Left kidney (tissue), 2 donors: Measurements from ENCODE around the gene FAM20C. TPM values are rescaled to one million over a fixed set of nuclear protein-coding genes. Genes with fewer than 3 reads are reported as not detected.
"Not testable (repeated sequence)": the region's sequence is repeated elsewhere in the genome, so short reads cannot be mapped to it uniquely, and the experiment has no call there.

Experiments
- DNase-seq: peaks from one replicate; pipeline ENCODE4 v3.0.0-alpha.2; 2013
- polyA plus RNA-seq: library from polyadenylated mRNA; unstranded; fragments of 120-200 nt; gene quantifications from one replicate; pipeline ENCODE4 v1.2.1, GENCODE V29; 2013; ENCODE audit not compliant: insufficient read length

Gene FAM20C
- polyA plus RNA-seq, 1 donor, result 68.5 TPM

GRCh38 chr7:256981-257646, 64.7 kb downstream of the FAM20C start:
- DNase-seq, result no peak

- no peak for DNase-seq
Observed at GRCh38 chr7:257647-257992, 65.2 kb downstream of the FAM20C start.

GRCh38 chr7:258476-259190, 66.3 kb downstream of the FAM20C start:
- DNase-seq, result no peak

- DNase-seq, result no peak
Observed at GRCh38 chr7:259191-259505, 66.8 kb downstream of the FAM20C start.

- no peak for DNase-seq
Observed at GRCh38 chr7:259751-260405, 67.5 kb downstream of the FAM20C start.

GRCh38 chr7:260441-261281, 68.3 kb downstream of the FAM20C start:
- no peak for DNase-seq

- DNase-seq, result no peak
Observed at GRCh38 chr7:261341-262250, 69.2 kb downstream of the FAM20C start.

GRCh38 chr7:262251-262572, 69.8 kb downstream of the FAM20C start:
- no peak for DNase-seq

GRCh38 chr7:262631-263311, 70.4 kb downstream of the FAM20C start:
- DNase-seq, result not testable (repeated sequence)

GRCh38 chr7:263483-264351, 71.3 kb downstream of the FAM20C start:
- DNase-seq, result not testable (repeated sequence)

GRCh38 chr7:264541-265191, 72.3 kb downstream of the FAM20C start:
- DNase-seq, result no peak

- DNase-seq, result no peak
Observed at GRCh38 chr7:265192-265997, 73.0 kb downstream of the FAM20C start.

GRCh38 chr7:265998-266850, 73.9 kb downstream of the FAM20C start:
- DNase-seq, result no peak

- DNase-seq, result no peak
Observed at GRCh38 chr7:266851-267840, 74.8 kb downstream of the FAM20C start.

- DNase-seq, result no peak
Observed at GRCh38 chr7:268991-269390, 76.6 kb downstream of the FAM20C start.

- no peak for DNase-seq
Observed at GRCh38 chr7:269721-270120, 77.3 kb downstream of the FAM20C start.
